LoVo (cell line): ENCODE results near the gene MRPL9.

Source experiments
- DNase-seq: peaks from one replicate; pipeline ENCODE4 v3.0.0-alpha.2; 2016; ENCODE audit warnings: low spot score

The MRPL9 gene

GRCh38 chr1:151762941-151763921 lies at the start of gene MRPL9:
MRPL9 (minus strand) TSS chr1:151763496; CDS start chr1:151763479, 17 bp downstream.
- DNase-seq, result peak; percentile 86

GRCh38 chr1:151811181-151811580 lies 47.9 kb upstream of the MRPL9 start:
- DNase-seq, result no peak

- no peak for DNase-seq
Measured at GRCh38 chr1:151809985-151810556, 46.8 kb upstream of the MRPL9 start.

- no peak for DNase-seq
Measured at GRCh38 chr1:151809290-151809984, 46.1 kb upstream of the MRPL9 start.

GRCh38 chr1:151807766-151808165 lies 44.5 kb upstream of the MRPL9 start:
- DNase-seq, result no peak

- DNase-seq, result no peak
Measured at GRCh38 chr1:151807131-151807530, 43.8 kb upstream of the MRPL9 start.

GRCh38 chr1:151806170-151806569 lies 42.9 kb upstream of the MRPL9 start:
- DNase-seq, result no peak

- DNase-seq, result no peak
Measured at GRCh38 chr1:151805066-151805820, 41.9 kb upstream of the MRPL9 start, which contains the start of gene LINGO4. LINGO4 (minus strand) TSS chr1:151805419; CDS start chr1:151802704, 2,715 bp downstream.

GRCh38 chr1:151803915-151804314 lies 40.6 kb upstream of the MRPL9 start:
- no peak for DNase-seq

- DNase-seq, result no peak
Measured at GRCh38 chr1:151803164-151803563, 39.9 kb upstream of the MRPL9 start.

GRCh38 chr1:151802372-151802771 lies 39.1 kb upstream of the MRPL9 start:
- DNase-seq, result no peak

GRCh38 chr1:151801846-151802245 lies 38.5 kb upstream of the MRPL9 start:
- DNase-seq, result no peak

- DNase-seq, result no peak
Measured at GRCh38 chr1:151801310-151801820, 38.1 kb upstream of the MRPL9 start.

- no peak for DNase-seq
Measured at GRCh38 chr1:151800830-151801229, 37.5 kb upstream of the MRPL9 start.

- no peak for DNase-seq
Measured at GRCh38 chr1:151799179-151800022, 36.1 kb upstream of the MRPL9 start.

GRCh38 chr1:151798571-151798970 lies 35.3 kb upstream of the MRPL9 start:
- DNase-seq, result no peak

GRCh38 chr1:151790940-151791651 lies 27.8 kb upstream of the MRPL9 start:
- peak; percentile 32 for DNase-seq

GRCh38 chr1:151790071-151790939 lies 27.0 kb upstream of the MRPL9 start, which contains the start of gene TDRKH:
TDRKH (minus strand) TSS chr1:151790500; CDS start chr1:151783022, 7,478 bp downstream.
- peak; percentile 100 for DNase-seq

- DNase-seq, result no peak
Measured at GRCh38 chr1:151787689-151788088, 24.4 kb upstream of the MRPL9 start.
